H1 (cell line): ENCODE data around the gene TIGIT. TPM values are rescaled to one million over a fixed set of nuclear protein-coding genes. Genes with fewer than 3 reads are reported as not detected.

Experiments
- CTCF ChIP-seq, 3 experiments: IDR thresholded peaks; 1 replicate in 2 of 3; 2 replicates in 1 of 3; pipeline versions ENCODE4 v1.5.1 to v1.6.1; 2011; ENCODE audit warnings: low read length in 3 of 3, mild to moderate bottlenecking in 3 of 3, inconsistent platforms in 2 of 3, low read depth in 1 of 3, moderate library complexity in 1 of 3; ENCODE audit not compliant: insufficient read depth in 1 of 3; ENCODE audit errors: control extremely low read depth in 1 of 3
- KDM5A ChIP-seq: fragments of 200-600 bp; IDR thresholded peaks from 2 replicates; pipeline ENCODE4 v1.7.1; 2012; ENCODE audit warnings: mild to moderate bottlenecking, low read length, inconsistent platforms, mixed read lengths
- MAX ChIP-seq: IDR thresholded peaks from 2 replicates; pipeline ENCODE4 v1.6.1; 2012; ENCODE audit warnings: inconsistent platforms
- RAD21 ChIP-seq, 2 experiments: IDR thresholded peaks in 1 of 2; conservative IDR thresholded peaks in 1 of 2; 2 replicates each; pipeline ENCODE4 v1.6.1; 2011; ENCODE audit warnings: low read depth in 2 of 2, low read length in 2 of 2, improper control_type of control experiment in 1 of 2, inconsistent platforms in 1 of 2, mild to moderate bottlenecking in 1 of 2, moderate library complexity in 1 of 2
- polyA plus RNA-seq, 7 experiments: library from polyadenylated mRNA; depleted of rRNA in 3 of 7; stranded (reverse) in 5 of 7; unstranded in 2 of 7; fragments of >200 nt in 5 of 7; fragments of 200-250 nt in 2 of 7; gene quantifications; 1 replicate in 5 of 7; 2 replicates in 1 of 7; 4 replicates in 1 of 7; pipeline versions ENCODE4 v1.2.1 to v1.2.3, GENCODE V29; 2011 to 2013; ENCODE audit warnings: missing spikeins in 2 of 7, mixed read lengths in 2 of 7
- total RNA-seq: library from RNA; stranded (reverse); fragmentation: NEBNext Ultra II Directional; extraction: Animal tissue kit (Norgen Biotek cat#: 25700); gene quantifications from 2 replicates; pipeline ENCODE4 v1.2.1, GENCODE V29; 2021

The TIGIT gene
- total and polyA plus RNA-seq, 2 of the 8 experiments (the other 6 are each of a cell fraction or from before 2014, with no cell fraction given), result 0.02 TPM; not detected in 1

DNA sequence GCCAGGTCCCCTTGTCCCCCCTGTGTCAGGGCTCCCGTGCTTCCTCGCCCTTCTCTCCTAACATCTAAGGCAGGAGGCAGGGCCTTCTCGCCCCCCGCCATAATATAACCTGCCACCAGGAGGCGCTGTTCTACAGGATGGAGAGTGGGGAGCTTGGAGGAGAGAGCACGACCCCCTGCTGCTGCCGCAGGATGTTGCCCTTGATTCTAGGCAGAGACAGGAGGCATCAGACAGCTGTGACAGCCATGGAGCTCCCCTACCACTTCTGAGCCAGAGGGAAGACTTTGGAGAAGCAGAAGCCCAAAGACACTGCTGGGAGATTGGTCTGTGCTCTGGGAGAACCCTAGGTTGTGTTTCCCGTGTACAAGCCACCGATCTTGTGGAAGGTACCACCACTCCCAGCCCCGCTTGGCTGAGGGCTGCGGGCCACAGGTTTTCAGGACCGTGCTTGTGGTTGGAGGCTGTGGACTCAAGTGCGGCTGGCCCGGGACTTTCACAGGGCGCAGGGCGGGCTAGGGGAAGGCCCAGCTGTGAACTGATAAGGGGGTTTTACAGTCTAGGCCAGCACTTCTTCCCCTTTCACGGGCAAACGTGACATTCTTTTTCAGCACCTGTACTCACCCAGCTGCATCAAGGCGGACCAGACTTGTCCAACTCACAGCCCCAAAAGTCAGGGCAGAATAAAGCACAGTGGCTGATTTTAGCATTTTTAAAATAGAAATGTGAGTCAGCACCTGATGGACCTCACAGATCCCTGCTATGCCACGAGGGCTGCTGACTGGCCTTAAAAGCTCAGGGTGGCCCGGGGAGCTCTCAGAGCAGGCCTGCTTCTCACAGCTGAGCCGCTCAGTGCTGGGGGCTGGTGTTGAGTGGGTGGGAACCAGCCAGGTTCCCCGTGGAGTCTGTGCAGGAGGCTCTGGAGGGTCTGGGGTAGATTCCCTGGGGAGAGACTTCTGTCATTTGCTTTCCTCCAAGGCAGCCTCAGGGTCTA, 2.6 kb upstream of the TIGIT start (continued):
- TF ChIP-seq CTCF (IDR thresholded peaks at IDR 0.05; ENCODE audit: control extremely low read depth in 1 of 3, insufficient read depth in 1 of 3, low read depth in 1 of 3, low read length in 3 of 3), result peak; percentile 92 to 97 (median 96)
- TF ChIP-seq MAX, result peak; percentile 41; the same call in 1 of the 2 replicates
- TF ChIP-seq KDM5A, result no peak
- peak; percentile 92 to 96 for TF ChIP-seq RAD21 (IDR thresholded peaks at IDR 0.05 in 1 of 2, conservative IDR thresholded peaks at IDR 0.05 in 1 of 2; ENCODE audit: low read depth in 2 of 2, low read length in 2 of 2)
